SK-N-SH treated with all-trans-retinoic acid at 6 μM for 48 hours (cell line): ENCODE results near the gene CAMKK2.

Experiments used
- ARNTL ChIP-seq: fragments of 450-650 bp; formaldehyde crosslinking; IDR thresholded peaks from 2 replicates; pipeline ENCODE4 v1.5.0; 2020; ENCODE audit warnings: low read depth, mild to moderate bottlenecking, moderate library complexity, borderline replicate concordance
- ISL1 ChIP-seq: fragments of 250-450 bp; sonication (Bioruptor Pico); IDR thresholded peaks from 2 replicates; pipeline ENCODE4 v2.1.2; 2022; ENCODE audit warnings: mild to moderate bottlenecking, moderate library complexity
- OSR1 ChIP-seq: fragments of 250-450 bp; sonication (Bioruptor Pico); IDR thresholded peaks from 2 replicates; pipeline ENCODE4 v1.8.0; 2022; ENCODE audit warnings: moderate library complexity, mild to moderate bottlenecking, inconsistent platforms
- PATZ1 ChIP-seq: fragments of 250-450 bp; sonication (Bioruptor Pico); IDR thresholded peaks from 2 replicates; pipeline ENCODE4 v1.8.0; 2020; ENCODE audit warnings: mild to moderate bottlenecking, moderate library complexity, borderline replicate concordance
- TCF4 ChIP-seq: fragments of 250-450 bp; sonication (Bioruptor Pico); IDR thresholded peaks from 2 replicates; pipeline ENCODE4 v1.8.0; 2021; ENCODE audit warnings: mild to moderate bottlenecking, moderate library complexity, borderline replicate concordance
- TOX ChIP-seq: fragments of 250-450 bp; sonication (Bioruptor Pico); IDR thresholded peaks from 2 replicates; pipeline ENCODE4 v1.8.0; 2021; ENCODE audit warnings: mild to moderate bottlenecking, moderate library complexity, borderline replicate concordance
- ZC3H10 ChIP-seq: fragments of 250-450 bp; sonication (Bioruptor Pico); IDR thresholded peaks from 2 replicates; pipeline ENCODE4 v1.5.1; 2021; ENCODE audit warnings: mild to moderate bottlenecking, moderate library complexity
- ZFP3 ChIP-seq: fragments of 250-450 bp; sonication (Bioruptor Pico); IDR thresholded peaks from 2 replicates; pipeline ENCODE4 v1.5.0; 2020; ENCODE audit warnings: mild to moderate bottlenecking, moderate library complexity
- ZNF8 ChIP-seq: fragments of 450-650 bp; formaldehyde crosslinking; IDR thresholded peaks from 2 replicates; pipeline ENCODE4 v1.5.0; 2020; ENCODE audit warnings: mild to moderate bottlenecking, moderate library complexity
- TF ChIP-seq, protein P1 (sequence below): fragments of 250-450 bp; sonication (Bioruptor Pico); IDR thresholded peaks from 2 replicates; pipeline ENCODE4 v1.5.0; 2020; ENCODE audit warnings: mild to moderate bottlenecking, moderate library complexity
- TF ChIP-seq, protein P2 (sequence below): fragments of 250-450 bp; sonication (Bioruptor Pico); IDR thresholded peaks from 2 replicates; pipeline ENCODE4 v1.5.1; 2021; ENCODE audit warnings: mild to moderate bottlenecking, moderate library complexity

DNA sequence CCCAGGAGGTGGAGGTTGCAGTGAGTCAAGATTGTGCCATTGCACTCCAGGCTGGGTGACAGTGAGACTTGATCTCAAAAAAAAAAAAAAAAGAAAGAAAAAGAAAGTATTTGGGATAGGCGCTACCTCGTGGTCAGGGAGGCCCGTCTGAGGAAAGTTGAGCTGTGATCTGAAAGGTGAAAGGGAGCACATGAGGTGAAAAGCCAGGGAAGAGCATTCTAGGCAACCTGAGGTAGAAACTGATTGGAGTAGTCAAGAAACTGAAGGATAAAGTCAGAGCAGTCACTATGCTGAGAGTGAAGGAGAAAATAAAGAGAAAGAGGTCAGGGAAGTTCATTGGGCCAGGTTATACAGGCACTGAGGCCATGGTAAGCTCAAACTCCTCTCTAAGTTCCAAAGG is 48.0 kb upstream of the CAMKK2 start:
- no peak for TF ChIP-seq TOX (CRISPR knock-in tag)
- no peak for TF ChIP-seq ZC3H10 (CRISPR knock-in tag)
- TF ChIP-seq ZFP3 (CRISPR knock-in tag), result no peak
- no peak for TF ChIP-seq PATZ1 (CRISPR knock-in tag)
- no peak for TF ChIP-seq OSR1 (CRISPR knock-in tag)
- no peak for TF ChIP-seq TCF4 (CRISPR knock-in tag)
- TF ChIP-seq ZNF8 (CRISPR knock-in tag), result no peak
- TF ChIP-seq, protein P1, sequence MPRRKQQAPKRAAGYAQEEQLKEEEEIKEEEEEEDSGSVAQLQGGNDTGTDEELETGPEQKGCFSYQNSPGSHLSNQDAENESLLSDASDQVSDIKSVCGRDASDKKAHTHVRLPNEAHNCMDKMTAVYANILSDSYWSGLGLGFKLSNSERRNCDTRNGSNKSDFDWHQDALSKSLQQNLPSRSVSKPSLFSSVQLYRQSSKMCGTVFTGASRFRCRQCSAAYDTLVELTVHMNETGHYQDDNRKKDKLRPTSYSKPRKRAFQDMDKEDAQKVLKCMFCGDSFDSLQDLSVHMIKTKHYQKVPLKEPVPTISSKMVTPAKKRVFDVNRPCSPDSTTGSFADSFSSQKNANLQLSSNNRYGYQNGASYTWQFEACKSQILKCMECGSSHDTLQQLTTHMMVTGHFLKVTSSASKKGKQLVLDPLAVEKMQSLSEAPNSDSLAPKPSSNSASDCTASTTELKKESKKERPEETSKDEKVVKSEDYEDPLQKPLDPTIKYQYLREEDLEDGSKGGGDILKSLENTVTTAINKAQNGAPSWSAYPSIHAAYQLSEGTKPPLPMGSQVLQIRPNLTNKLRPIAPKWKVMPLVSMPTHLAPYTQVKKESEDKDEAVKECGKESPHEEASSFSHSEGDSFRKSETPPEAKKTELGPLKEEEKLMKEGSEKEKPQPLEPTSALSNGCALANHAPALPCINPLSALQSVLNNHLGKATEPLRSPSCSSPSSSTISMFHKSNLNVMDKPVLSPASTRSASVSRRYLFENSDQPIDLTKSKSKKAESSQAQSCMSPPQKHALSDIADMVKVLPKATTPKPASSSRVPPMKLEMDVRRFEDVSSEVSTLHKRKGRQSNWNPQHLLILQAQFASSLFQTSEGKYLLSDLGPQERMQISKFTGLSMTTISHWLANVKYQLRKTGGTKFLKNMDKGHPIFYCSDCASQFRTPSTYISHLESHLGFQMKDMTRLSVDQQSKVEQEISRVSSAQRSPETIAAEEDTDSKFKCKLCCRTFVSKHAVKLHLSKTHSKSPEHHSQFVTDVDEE (CRISPR knock-in tag), result no peak
- no peak for TF ChIP-seq ISL1 (CRISPR knock-in tag)
- TF ChIP-seq, protein P2, sequence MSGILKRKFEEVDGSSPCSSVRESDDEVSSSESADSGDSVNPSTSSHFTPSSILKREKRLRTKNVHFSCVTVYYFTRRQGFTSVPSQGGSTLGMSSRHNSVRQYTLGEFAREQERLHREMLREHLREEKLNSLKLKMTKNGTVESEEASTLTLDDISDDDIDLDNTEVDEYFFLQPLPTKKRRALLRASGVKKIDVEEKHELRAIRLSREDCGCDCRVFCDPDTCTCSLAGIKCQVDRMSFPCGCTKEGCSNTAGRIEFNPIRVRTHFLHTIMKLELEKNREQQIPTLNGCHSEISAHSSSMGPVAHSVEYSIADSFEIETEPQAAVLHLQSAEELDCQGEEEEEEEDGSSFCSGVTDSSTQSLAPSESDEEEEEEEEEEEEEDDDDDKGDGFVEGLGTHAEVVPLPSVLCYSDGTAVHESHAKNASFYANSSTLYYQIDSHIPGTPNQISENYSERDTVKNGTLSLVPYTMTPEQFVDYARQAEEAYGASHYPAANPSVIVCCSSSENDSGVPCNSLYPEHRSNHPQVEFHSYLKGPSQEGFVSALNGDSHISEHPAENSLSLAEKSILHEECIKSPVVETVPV, result no peak
- no peak for TF ChIP-seq ARNTL (CRISPR knock-in tag)
